Amniotic epithelial cell (primary cell): ENCODE measurements around the gene RNGTT.
A peak's percentile ranks its signal among the peaks of the same experiment; 100 is the strongest.

Experiments
- DNase-seq: peaks from one replicate; pipeline ENCODE4 v3.0.0-alpha.2; 2010; ENCODE audit warnings: low read depth

The RNGTT gene

DNA sequence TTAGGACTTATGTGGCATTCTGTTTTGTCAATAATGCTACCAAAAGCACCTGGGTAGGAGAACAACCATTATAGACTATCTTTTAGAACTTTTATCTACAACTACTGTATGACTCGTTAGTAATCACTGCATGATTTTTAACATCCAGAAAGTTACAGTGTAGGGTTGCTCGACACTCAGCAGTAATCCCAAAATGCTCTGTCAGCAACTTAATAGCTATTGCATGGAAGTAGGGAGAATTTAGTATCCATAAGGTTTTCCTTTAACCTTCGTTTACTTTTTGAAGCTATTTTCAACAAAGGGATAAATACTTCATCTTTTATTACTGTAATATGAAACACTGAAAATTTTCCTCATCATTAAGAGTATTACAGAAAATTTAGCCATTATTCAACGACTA is 309.5 kb downstream of the RNGTT start:
- DNase-seq = no peak

GRCh38 chr6:88651400-88651799 is 312.0 kb downstream of the RNGTT start:
- DNase-seq = no peak

DNA sequence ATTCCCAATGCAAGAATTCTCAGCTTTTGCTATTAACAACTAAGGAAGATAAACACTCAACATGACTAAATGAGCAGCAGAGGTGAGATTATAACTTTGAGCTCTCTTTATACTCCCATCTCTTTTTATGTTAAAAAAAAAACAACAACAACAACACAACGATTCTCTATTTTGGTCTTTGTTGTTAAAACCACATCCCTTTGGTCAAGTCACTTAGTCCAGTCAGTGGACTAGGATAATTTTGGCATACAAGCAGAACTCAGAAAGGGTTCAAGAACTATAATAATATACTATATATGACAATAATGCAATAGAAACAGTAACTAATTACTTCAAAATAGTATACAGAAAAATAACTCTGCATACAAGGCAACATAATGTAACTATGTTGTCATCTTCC is 312.4 kb downstream of the RNGTT start:
- DNase-seq = no peak

GRCh38 chr6:88650029-88650619 is 313.3 kb downstream of the RNGTT start:
- DNase-seq = peak; percentile 64

- DNase-seq = peak; percentile 22
Measured at GRCh38 chr6:88641178-88641903, 322.1 kb downstream of the RNGTT start.

- no peak for DNase-seq
Measured at GRCh38 chr6:88637761-88638545, 325.5 kb downstream of the RNGTT start.

- DNase-seq = no peak
Measured at GRCh38 chr6:88636871-88637270, 326.5 kb downstream of the RNGTT start.

- DNase-seq = no peak
Measured at GRCh38 chr6:88633782-88634181, 329.6 kb downstream of the RNGTT start.

GRCh38 chr6:88631830-88632229 is 331.6 kb downstream of the RNGTT start:
- DNase-seq = no peak

GRCh38 chr6:88629838-88630494 is 333.5 kb downstream of the RNGTT start:
- peak; percentile 9 for DNase-seq

DNA sequence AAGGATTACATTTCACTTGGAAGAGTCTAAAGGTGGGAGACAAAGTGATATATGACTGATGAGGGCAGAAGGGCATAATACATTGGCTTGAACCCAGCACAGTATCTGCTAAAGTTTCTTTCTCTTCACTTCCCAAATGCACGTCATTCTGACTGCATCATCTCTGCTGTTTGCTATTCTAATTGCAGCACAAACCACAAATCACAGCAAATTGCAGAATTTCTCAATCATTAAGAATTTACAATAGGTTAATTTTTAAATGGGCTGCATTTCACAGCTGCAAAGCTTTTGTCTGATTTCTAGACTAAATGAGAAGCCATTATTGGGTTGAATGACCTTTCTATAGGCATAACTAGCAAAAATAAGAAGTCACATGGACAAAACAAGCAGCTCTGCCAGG is 337.0 kb downstream of the RNGTT start:
- peak; percentile 32 for DNase-seq

DNA sequence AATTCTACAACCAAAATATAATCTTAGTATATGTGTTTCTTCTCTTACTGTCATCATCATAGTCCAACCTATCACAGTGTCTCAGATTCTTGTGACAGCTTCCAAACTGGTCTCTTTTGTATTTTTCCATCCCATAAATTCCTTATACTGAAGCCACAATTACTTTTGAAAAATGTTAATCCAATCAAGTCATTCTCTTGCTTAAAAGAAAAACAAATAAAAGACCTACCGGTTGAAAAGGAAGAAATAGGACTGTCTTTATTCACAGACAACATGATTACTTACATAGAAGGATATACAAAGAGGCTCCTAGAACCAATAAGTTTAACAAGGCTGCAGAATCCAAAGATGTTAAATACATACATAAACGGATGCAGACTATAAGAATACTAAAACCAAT is 339.9 kb downstream of the RNGTT start:
- no peak for DNase-seq

- DNase-seq = no peak
Measured at GRCh38 chr6:88619951-88620350, 343.5 kb downstream of the RNGTT start.

GRCh38 chr6:88616380-88616779 is 347.0 kb downstream of the RNGTT start:
- DNase-seq = no peak

DNA sequence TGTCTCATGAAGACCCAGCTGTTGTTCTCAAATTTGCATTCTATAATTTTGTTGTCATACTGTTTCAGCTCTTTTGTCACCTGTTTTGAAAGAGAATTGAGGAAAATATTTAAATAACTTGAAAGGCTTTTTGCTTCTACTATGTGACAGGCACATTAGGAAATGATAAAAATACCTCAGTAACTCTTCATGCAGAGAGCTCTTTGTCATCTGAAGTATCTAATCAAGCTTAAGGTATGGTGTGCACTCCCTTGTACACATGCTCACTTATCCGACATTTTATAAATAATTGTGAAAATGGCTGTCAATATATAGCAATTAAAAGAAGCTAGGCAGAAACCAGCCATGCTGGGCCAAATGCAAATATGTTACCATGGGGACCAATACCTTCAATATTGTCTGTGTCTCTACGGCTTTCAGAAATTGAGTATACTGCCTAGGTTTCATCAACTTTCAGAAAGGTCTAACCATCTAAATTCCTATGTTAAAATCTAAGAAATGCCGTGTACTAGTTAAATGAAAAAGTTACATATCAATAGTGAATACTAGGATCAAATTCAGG is 349.0 kb downstream of the RNGTT start:
- no peak for DNase-seq

DNA sequence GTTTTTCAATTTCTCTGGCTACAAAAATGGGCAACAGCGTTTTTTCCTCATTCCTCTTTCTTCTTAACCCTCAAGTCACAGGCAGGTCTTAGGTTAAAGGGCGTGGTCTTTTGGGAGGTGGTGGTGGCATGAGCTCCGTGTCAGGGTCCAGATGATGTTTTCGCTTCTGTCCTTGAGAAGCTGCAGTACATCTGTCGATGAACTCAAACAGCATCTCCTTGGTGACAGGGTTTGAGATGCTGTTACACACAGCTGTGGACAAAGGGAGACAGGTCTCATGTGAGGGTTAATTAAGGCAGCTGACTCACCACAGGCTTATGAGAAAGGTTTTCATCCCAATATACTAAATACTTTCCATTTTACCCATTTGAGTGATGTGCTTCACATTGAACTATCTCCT is 350.8 kb downstream of the RNGTT start:
- no peak for DNase-seq

- DNase-seq = no peak
Measured at GRCh38 chr6:88611721-88612120, 351.7 kb downstream of the RNGTT start.

DNA sequence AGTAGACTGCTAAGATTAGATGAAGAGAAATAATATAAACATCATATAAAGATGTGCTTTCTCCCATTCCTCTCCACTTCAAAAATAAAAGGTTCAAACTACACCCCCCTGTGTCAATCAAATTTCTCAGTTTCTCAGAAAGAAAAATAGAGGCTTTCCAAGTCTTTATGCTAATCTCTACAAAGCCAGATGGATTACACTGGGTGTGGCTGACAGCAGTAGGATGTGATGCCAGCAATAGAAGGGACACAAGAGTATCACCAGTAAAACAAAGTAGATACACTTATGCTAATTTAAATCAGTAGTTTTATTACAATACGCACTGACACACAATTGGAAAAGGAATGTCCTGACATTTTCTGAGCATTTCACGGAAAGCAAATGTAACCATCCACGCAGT is 353.4 kb downstream of the RNGTT start:
- DNase-seq = no peak

GRCh38 chr6:88605271-88605670 is 358.1 kb downstream of the RNGTT start:
- no peak for DNase-seq

DNA sequence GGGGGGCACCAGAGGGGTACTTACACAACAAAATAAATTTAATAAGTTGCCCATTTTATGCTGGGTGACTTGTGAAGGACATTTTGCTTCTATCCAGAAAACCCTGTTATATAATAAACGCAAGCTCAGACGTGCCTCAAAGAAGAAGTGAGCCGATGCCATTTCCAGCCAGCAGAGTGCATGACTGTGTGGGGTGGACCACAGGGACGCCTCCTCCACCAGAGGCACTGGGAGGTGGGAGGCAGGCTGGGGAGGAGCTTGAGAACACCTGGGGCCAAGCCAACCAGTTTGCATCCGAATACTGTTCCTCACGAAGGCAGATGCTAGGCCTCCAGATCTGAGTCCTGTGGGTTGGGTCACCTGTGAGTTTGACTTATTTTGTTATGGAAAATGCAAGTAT is 363.8 kb downstream of the RNGTT start:
- DNase-seq = no peak

DNA sequence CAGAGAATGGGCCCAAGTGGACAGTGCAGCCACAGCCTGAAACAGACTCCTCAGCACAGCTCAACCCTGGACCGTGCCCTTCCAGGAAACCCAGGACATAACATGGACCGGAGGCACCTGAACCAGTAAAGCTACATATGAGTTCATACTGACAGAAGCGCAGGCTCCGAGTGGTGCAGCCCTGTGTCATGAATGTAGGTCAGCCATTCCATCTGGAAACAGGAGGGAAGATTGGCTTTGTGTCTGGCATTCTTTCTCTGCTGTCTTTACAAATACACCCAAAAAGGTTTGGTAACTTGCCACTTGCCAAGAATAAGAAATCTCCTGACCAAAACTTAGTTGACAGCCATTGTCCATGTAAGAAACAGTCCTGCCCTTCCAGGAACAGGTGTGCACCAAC is 366.6 kb downstream of the RNGTT start:
- DNase-seq = no peak

GRCh38 chr6:88588938-88589337 is 374.5 kb downstream of the RNGTT start:
- DNase-seq = no peak
